TTC549 (cell line): ENCODE data around the gene ELAVL2.

Source experiments
- FAIRE-seq: peaks from 2 replicates; lab custom pipeline; 2012; peaks lifted over from hg19 to GRCh38; lab: Jason Lieb, UNC

The ELAVL2 gene

GRCh38 chr9:23721466-23721865 is 104.6 kb downstream of the ELAVL2 start:
- no peak for FAIRE-seq

DNA sequence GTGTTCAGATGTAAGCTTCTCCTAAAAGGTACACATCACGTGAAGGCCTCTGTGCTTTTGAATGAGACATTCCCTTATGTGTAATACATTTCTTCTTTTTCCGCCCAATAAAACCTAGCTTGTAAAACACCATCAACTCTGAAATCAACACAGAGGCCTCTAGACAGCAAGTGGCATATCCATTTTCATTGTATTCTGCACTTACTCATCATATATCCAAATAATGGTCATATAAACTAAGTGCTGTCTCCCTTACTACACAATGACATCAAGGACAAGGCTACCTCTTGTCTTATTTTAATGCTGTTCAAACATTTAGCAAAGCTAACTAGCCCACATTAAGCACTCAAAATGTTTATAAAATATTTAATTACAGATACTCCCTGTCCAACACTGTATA is 108.5 kb downstream of the ELAVL2 start:
- no peak for FAIRE-seq

DNA sequence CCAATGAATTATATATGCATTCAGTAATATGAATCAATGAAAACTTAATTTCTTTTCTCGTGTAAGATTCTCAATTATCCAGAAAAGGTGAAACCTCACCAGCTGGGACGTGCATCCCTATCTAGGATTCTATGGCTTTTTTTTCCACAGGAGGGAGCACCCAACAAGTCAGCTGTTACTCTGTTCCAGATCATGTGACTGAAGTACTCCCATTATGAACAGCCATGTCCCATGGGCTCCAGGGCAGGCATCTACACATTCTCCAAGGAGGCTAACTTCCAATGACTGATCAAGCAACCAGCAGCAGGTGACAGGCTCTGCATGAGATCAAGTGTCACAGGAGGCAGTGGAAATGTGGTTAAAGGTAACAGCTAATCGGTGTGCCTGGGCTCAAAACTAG is 118.8 kb downstream of the ELAVL2 start:
- FAIRE-seq: no peak

GRCh38 chr9:23702311-23702922 is 123.6 kb downstream of the ELAVL2 start:
- FAIRE-seq: no peak

DNA sequence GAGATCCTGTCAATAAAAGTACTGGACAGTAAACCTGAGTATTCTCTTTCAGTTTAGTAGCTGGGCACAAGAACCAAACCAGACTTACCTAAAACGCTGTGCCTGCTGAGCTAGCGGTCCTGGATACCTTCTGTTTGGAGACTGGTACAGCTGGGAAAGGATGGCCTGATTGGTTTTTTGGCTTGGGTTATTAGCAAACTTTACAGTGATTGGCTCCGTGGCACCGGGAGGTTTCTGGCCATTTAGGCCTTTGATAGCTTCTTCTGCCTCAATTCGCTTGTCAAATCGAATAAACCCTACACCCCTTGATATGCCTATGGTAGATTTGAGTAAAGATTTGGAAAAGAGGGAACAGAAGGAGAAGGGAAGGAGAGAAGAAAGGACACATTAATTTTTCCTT is 124.7 kb downstream of the ELAVL2 start:
- FAIRE-seq: no peak

DNA sequence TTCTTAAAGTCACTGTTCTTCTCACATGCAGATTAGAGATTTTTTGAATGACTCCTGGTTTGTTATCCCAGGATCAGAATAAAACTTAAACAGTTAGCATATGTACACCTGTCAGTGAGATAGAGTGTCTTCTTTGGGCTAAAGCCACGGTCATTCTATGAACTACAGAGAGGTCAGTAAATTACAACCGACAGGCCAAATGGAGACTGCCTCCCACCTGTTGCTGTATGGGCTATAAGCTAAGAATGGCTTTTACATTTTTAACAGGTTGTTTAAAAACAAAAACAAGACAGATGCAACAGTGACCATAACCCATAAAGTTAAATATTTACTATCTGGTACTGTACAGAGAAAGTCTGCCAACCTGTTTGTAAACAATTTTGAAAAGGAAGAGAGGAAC is 125.7 kb downstream of the ELAVL2 start:
- FAIRE-seq: no peak

DNA sequence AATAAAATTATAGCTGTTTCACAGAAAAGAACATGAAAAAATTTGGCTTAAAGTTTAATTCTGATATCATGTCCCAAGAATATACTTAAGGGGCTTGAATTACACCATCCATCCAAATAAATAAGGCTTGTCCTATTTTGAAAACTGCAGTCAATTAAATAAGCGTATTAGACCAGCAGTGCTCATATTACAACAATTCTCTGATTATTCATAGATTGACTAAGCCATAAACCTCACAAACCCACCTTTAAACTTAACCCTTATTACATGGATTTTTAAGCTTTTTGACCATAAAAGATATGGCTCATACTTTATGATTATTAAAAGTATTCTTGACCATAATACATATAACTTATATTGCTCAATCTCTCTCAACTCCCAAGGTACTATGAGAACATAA is 127.9 kb downstream of the ELAVL2 start:
- no peak for FAIRE-seq

DNA sequence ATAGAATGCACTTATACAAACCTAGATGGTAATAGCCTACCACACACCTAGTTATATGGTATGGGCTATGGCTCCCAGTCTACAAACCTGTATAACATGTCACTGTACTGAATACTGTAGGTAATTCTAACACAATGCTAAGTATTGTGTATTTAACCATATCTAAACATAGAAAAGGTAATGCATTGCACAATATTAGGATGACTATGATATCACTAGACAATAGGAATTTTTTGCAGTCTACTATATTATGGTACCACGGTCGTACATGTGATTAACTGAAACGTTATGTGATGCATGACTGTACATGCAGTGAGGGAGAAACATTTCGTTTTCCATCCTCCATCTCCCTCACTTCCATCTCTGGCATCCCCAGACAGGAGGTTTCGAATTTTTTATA is 130.5 kb downstream of the ELAVL2 start:
- FAIRE-seq: no peak

DNA sequence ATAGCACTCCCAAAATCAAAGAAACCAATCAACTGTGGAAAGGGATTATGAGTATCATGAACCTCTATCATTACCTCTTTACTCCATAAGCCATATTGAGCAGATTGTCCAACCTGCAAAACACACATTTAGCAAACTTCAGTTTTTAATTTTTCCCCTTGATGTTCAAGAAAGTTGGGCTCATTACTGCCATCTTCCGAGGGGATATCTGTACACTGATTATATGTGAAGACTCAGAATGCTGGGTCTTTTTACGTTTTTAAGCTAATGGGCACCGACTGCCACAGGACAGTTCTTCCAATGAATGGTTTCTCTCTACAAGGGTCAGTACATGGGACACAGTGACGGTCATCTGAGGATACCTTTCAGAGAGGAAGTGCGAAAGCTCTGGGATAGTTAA is 132.7 kb downstream of the ELAVL2 start:
- FAIRE-seq: no peak

GRCh38 chr9:23686896-23687295 is 139.1 kb downstream of the ELAVL2 start:
- FAIRE-seq: no peak

GRCh38 chr9:23686257-23686656 is 139.8 kb downstream of the ELAVL2 start:
- FAIRE-seq: no peak

DNA sequence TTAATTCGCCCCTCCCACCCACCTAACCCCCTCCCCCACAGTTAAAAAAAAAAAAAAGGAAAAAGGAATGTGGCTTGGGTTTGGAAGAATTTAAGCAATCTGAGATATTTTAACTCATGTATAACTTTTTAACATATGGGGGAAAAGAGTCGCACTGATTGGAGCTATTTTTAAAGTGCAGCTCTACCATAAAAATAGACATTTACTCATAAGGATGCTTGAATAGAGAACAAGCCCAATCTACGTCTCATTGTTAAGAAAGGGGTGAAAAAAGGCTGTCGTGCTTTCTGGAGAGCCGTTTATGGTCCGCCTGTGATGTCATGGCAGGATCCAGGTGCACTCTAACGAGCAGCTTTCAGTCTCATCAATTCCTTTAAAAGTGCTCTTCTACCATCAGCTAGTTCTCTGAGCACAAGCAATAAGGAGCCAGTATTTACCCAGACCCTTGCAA is 142.4 kb downstream of the ELAVL2 start:
- FAIRE-seq: no peak

GRCh38 chr9:23682891-23683431 is 143.1 kb downstream of the ELAVL2 start:
- no peak for FAIRE-seq

- FAIRE-seq: no peak
Observed at GRCh38 chr9:23682352-23682751, 143.7 kb downstream of the ELAVL2 start.

DNA sequence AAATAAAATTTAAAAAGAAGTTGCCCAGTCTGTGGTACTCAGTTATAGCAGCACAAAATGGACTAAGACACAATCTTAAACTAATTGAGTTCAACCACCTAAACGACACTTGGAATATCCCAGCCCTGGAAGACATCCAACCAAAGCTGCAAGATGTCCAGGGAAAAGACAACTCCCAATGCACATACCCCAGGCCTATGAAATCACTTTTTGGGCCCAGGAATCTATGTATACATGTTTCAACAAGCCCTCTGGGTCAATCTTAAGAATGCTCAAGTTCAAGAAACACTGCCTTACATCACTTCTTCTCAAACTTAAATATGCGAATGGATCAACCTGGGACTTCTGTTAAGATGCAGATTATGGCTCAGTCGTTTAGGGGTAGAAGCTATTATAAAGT is 148.6 kb downstream of the ELAVL2 start:
- FAIRE-seq: no peak

GRCh38 chr9:23674016-23674585 is 151.9 kb downstream of the ELAVL2 start:
- FAIRE-seq: no peak

GRCh38 chr9:23672151-23672550 is 153.9 kb downstream of the ELAVL2 start:
- no peak for FAIRE-seq

- no peak for FAIRE-seq
Observed at GRCh38 chr9:23669776-23670175, 156.3 kb downstream of the ELAVL2 start.

- FAIRE-seq: no peak
Observed at GRCh38 chr9:23665635-23666034, 160.4 kb downstream of the ELAVL2 start.

- FAIRE-seq: no peak
Observed at GRCh38 chr9:23665051-23665450, 161.0 kb downstream of the ELAVL2 start.

- no peak for FAIRE-seq
Observed at GRCh38 chr9:23663946-23664345, 162.1 kb downstream of the ELAVL2 start.

DNA sequence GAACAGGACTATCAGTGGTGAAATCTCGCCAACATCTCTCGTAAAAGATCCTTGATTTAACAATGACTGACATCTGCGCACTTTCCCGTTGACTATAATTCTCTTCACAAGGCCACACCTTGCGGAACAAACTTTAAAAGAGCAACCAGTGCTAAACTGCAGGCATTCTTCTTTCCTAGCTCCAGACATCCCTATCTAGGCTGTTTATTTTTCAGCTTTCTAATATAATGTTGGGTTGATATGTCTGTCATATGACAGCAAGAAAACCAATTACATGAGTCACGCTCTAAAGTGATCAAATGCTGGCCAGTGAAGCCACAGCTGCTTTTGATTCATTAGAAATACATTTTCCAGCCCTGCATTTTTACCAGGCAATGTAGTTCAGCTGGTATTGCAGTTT is 162.5 kb downstream of the ELAVL2 start:
- no peak for FAIRE-seq

- FAIRE-seq: no peak
Observed at GRCh38 chr9:23663125-23663524, 162.9 kb downstream of the ELAVL2 start.

DNA sequence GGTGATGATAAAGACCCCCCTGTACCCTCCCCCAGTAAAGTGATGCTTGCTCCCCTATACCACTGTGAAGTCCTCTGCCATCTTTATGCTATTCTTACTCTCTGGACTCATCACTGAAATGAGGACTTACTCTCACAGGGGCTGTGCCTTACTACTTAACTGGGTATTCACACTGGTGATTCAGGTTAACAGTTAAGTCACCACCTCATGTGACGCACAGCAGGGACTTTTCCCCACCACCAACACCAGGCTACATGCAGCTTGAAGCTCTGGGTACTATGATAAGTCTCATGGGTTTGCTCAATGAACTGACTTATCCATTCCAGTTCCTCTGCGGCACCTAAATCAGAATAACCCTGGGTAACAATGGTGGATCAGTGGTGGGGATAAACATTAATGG is 163.7 kb downstream of the ELAVL2 start:
- FAIRE-seq: no peak
